Retina (tissue), 1 donor: ENCODE measurements around the gene ATP5F1D.
A peak's percentile ranks its signal among the peaks of the same experiment; 100 is the strongest.

Experiments
- DNase-seq: peaks from one replicate; pipeline ENCODE4 v3.0.0-alpha.2; 2016

The ATP5F1D gene

DNA sequence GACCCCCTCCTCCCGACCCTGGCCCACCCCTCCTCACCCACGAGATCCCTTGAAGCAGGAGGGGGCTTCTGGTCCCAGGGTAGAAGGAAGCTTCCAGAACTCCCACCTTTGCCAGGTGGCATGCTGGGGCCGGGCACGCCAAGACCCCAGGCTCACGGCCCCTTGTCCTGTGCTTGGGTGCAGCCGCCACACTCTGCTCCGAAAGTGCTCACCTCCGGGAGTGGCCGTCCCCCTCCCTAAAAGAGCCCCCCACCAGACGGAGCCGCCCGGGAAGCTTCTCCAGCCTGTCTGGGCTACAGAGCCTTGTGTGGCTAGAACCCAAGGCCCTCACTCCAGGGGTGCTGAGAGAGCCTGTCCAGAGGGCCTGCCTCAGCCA is 42.4 kb downstream of the ATP5F1D start:
- no peak for DNase-seq

DNA sequence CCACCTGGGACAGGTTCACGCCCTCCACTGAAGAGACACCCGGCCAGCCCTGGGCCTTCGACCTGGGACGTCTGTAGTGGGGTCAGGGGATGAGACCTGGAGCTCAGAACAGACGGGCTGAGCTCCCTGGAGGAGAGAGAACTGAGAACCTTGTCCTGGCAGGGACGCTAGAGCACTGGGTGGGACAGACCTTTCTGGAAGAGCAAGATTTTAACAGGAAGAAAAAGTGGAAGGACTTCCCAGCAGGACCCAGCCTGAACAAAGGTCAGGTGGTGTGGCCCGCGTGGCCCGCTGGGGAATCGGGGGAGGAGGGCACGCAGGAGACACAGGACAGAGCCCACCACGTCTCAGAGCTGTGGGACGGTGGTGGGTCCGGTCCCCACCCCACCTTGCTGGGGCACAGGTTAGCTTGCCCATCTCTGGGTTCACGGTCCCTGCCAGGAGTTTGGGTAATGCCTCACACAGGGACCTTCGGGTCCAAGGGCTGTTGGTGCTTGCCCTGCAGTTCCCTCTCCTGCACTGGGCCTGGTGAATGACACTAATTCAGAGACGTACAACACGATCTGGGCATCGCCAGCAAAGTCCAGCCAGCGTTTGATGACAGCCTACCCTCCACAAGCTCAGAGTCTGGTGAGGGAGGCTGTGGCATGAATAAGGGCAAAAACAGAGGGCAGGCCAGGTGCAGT is 42.9 kb downstream of the ATP5F1D start:
- no peak for DNase-seq

DNA sequence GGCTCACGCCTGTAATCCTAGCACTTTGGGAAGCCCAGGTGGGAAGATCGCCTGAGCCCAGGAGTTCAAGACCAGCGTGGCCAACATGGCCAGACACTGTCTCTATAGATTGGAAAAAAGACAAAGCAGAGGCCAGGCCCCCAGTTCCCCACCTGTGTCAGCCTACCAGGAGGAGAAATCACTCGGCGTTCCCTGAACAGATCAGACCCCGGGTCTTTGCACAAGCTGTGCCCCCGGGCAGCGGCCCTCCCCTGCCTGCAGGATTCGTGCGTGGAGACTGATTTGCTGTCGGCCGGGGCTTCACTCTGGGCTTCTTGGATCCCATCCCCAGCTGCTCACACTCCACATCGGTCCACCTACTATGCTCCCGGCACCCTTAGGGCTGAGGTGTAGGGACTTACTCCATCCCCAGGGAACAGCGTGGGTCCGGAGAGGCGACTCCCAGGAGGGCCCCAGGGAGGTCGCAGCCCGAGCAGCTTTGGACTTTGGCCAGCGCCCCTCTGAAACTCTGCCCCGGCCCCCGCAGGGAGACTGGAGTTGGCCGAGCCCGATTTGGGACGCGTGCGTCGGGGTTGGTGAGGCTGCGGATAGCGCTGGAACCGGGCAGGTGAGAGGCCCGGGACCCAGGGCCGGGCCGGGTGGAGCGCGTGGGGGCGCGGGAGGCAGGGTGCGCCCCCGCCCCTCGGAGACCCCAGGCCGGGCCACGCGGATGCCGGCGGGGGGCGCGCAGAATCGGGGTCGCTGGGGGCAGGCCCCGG is 43.6 kb downstream of the ATP5F1D start:
- DNase-seq, result peak; percentile 75

DNA sequence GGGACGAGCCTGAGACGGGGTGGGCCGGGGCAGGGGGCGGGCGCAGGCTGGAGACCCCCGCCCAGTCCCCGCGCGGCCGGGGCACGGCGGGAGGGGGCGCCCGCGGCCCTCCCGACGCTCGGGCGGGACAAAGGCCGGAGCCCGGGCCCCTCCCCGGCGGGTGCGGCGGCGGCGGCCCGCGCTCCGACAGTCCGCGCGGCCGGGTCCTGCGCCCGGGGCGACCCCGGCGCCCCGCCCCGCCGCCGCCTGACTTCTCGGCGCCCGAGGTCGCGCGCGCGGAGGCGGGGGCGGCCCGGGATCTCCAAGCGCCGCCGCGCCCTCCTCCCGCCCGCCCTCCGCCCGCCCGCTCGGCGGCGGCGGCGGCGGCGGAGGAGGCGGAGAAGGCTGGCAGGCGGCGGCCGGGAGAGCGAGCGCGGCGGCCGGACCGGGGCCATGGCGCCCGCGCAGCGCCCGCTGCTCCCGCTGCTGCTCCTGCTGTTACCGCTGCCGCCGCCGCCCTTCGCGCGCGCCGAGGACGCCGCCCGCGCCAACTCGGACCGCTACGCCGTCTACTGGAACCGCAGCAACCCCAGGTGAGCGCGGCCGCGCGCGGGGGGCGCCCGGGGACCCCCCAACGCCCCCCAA is 44.3 kb downstream of the ATP5F1D start, which contains the start of gene EFNA2:
EFNA2 (plus strand) TSS at position 137 of the 624 bp plus-strand sequence; CDS start at position 433, 296 bp downstream.
- no peak for DNase-seq

DNA sequence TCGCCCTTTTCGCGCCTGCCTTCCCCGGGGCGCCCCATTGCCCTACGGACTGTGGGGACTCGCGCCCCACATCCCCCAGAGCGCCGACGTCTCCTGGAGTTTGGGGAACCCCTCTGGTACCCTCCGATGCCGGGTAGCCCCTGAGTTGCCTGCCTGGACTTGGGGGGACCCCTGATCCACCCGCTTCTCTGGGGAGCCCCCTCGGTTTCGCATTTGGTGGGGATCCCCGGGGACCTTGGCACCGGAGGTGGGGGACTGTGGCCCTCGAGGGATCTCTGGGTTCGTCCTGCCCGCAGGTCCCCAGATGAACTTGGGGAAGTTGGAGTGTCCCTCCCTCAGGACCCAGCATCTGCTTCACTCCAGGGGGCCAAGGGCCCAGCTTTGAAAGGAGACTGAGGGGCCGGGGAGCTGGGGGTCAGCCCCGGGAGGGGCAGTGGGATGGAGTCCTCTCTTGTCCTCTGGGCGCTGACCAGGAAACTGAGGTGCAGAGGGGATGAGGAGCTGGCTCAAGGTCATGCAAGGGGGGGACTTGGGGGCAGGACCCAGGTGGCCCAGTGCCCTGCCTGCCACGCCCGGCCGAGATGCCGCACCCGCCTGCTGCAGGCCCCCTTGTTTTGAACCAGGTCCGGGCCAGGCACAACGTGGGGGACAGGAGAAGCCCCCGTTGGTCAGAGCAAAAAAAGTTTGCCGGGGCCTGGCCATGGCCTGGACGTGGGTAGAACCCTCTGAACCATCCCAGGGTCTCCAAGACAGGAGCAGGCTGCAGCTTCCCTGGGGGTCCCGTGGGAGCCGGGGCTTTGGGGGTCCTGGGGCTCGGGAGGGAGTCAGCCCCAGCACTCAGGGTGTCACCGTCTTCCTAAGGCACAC is 45.2 kb downstream of the ATP5F1D start:
- DNase-seq, result peak; percentile 54

DNA sequence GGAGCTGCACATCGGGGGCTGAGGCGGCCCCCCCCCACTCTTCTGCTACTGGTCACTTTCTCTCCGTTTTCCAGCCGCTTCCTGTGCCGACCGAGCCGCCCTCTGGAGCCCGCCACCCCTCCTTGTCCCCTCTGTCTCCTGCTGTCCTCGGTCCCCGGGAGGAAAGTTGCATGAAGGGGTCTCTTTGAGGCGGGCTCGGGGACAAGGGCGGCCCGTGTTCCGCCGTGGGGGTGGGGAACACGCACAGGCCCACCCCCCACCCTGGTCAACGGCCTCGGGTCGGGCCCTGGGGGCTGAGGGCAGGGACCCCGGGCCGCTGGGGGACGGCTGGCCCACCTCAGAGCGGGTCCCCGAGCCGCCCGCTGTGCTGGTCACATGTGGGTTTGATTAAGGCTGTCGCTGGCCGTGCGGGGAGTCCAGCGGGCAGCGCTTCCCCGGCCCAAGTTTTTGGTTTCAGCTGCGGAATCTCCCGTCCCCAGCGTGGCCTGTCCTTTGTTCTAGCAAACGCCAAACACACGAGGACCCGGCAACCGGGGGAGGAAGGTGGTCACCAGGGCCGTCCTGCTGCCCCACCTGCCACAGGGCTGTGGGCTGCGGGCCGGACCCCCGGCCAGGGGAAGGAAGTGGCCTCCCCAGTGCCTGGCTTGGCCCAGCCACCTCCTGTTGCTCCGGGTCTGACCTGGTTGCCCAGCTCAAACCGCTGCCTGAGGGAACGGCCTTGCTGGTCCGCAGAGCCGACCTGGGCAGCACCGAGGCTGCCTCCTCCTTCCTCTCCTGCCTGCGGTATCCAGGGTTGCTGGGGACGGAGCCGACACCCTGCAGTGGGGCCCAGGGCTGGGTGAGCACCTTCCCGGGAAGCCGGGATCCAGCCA is 46.0 kb downstream of the ATP5F1D start:
- peak; percentile 76 for DNase-seq

DNA sequence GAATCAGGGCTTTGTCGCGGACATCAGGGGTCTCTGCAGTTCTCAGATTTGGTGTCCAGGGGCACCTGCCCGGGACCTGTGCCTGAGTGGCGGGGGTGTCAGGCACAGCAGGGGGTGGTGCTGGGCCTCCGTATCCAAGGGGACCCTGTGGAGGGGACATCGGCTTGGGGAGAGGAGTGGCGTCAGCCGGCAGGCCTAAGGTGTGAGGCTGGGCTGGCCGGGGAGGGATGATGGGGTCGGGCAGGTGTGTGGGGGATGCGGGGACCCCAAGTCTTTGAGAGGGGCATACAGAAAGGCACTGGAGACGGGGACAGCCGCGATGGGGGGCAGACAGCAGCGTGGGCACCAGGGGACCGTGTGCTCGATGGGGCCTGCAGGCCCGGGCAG is 46.7 kb downstream of the ATP5F1D start:
- DNase-seq, result no peak

DNA sequence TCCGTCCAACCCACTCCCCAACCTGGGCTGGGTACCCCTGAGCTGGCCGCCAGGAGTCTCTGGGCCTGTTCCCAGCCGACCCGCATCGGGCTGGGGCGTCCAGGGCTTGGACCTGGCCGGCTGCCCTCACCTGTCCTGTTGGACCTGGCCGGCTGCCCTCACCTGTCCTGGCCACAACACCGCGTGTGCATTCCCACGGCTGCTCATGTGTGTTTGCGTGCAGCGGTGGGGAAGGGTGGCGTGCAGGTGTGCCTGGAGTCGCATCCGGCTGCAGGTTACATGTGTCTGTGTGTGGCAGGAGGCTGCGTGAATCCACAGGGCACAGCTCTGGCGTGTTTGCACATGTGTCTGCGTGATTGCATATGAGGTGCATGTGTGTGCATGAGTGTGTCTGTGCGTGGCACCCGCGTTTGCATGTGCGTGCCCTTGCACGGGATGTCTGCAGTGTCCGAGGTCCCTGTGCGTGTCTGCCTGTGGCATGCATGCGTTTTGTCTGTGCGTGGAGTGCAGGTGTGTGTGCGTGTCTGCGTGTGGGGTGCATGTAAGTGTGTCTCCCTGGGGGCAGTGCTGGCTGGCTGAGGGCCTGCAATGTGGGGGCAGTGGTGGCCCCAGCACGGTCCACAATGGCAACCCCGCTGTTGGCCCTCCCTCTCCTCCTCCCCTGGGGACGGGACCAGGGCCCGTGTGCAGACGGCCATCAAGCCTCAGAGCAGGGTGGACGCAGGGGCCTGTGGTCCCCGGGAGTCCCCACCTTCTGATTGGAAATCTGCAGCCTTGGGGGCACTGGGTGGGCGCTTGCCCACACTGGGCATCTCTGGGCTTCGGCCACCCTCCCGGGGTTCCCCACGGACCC is 47.5 kb downstream of the ATP5F1D start:
- DNase-seq, result no peak

DNA sequence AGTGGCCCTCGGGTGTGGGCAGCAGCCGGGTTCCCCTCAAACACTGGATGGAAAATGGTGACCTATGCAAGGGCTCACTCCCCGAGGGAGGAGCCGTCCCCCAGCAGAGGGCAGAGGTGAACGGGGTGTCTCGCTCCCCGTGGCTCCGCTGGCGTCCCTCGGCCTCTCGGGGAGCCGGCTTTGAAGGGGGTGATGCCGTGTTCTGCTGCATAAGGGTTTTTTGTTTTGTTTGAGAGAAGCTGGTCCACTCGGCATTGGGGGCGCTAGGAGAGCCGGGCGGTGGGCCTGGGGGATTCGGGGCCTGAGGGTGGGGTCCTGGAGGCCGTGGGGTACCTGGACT is 48.1 kb downstream of the ATP5F1D start:
- no peak for DNase-seq

DNA sequence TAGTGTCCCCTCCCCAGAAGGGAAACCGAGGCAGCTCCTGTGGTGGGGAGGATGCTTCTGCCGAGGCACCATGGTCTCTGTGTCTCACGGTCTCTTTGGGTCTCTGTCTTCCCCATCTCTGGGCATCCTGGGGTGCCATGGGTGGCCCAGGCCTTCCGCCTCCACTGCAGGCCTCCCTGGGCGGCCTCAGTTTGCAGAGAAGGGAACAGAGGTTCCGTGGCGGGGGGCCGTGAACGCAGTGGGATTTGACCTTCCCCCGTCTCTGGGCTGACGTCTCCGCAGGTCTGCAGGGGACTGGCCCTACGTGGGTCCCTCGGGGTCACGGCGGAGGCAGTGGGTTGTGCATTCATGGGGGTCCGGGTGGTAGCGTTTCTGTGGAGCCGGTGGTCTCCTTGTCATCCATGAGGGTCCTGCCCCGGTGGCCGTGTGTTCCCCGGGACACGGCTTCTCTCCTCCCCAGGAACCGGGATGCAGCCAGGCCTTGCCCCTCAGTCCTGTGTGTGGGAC is 48.7 kb downstream of the ATP5F1D start:
- no peak for DNase-seq

DNA sequence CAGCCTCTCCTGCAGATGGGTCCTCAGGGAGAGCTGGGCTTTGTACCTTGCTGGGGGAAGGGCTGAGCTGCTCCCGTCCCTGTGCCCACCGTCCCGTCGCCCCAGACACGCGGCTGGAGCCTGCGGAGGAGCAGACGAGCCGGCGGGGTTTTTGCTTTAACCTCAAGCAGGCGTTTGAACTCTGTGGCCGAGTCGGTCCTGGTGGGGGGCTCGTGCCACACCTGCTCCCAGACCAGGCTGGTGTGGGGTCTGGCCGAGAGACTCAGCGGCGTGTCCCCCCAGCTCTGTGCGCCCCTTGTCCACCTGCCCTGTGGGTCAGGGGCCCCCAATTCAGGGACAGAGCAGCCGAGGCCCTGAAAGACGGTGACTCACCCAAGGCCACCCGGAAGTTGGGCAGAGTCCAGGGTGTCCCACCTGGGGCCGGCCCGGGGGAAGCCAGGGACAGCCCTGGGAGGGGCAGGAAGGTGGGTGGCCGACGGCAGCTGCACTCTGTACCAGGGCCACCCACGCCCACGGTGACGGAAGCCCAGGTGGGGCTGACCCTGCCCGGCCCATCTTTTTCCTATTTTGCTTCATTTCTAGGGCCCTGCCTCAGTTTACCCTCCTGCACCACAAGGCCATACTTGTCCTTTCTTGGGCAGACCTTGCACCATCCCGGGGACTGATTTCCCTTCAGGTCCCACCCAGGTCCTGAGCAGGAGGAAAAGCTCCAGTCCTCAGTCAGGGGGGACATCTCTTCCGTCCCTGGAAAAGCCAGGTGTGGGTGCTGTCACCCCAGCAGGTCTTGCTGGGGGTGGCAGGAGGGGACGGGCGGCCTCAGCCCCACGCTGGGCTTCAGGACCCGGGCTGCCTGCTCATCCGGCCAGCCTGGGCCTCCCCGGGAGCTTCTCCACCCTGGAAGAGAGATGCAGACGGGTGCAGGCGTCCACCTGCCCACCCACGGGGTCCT is 49.4 kb downstream of the ATP5F1D start:
- no peak for DNase-seq

DNA sequence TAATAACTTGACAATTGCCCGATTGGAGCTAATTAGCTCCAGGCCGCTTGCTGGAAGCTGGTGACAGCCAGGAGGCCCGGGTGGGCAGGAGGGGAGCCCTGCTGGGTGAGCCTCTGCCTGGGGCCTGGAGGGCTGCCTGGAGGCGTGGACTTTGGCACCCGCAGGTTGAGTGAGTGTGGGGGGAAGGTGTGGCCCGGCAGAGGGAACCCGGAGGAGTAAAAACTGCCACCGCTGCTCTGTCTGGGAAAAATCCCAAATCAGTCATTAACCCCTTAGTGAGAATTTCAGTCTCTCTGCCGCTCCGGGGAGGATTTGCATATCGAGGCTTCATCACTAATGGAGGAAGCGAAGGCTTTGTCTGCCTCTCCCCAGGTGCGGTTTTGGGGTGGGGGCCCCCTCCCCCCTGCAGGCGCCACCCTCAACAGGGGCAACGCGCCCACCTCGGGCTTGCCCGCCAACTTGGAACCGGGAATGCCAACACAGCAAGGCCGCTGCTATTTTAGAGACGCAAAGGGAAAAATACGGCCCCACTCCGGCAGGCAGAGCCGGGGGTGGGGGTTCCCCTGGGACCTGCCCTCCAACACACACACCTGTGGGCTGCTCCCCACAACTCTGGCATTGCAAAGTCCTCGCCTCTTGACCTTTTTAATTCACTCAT is 50.3 kb downstream of the ATP5F1D start:
- DNase-seq, result no peak

DNA sequence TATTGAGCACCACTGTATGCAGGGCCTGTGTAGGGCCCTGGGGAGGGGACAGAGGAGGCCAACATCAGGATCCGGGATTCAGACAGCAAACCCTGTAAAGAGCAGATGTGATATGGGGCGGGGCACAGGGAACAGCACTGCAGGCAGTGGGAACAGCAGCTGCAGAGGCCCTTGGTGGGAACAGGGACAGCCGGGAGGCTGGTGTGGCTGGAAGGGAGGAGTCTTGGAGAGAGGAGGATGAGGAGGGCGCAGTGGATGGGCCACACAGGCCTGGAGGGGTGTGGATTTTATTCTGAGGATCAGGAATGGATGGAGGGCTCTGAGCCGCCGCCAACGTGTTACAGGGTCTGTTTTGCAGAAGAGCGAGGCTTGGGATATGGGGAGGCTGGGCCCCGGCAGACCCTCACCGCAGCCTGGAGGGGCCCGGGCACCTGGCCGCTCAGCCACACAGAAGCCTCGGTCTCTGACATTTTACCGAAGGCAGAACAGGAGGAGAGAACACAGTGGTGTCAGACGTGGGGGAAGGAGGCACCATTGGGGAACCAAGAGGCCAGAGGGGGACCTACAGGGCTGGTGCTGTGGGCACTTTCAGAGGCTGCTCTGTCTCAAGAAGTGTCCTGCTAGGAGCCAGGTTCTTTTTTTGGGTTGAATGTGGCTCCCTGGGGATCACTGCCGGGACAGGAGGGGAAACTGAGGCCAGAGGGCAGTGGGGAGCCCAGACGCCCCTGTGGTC is 51.0 kb downstream of the ATP5F1D start:
- DNase-seq, result no peak

DNA sequence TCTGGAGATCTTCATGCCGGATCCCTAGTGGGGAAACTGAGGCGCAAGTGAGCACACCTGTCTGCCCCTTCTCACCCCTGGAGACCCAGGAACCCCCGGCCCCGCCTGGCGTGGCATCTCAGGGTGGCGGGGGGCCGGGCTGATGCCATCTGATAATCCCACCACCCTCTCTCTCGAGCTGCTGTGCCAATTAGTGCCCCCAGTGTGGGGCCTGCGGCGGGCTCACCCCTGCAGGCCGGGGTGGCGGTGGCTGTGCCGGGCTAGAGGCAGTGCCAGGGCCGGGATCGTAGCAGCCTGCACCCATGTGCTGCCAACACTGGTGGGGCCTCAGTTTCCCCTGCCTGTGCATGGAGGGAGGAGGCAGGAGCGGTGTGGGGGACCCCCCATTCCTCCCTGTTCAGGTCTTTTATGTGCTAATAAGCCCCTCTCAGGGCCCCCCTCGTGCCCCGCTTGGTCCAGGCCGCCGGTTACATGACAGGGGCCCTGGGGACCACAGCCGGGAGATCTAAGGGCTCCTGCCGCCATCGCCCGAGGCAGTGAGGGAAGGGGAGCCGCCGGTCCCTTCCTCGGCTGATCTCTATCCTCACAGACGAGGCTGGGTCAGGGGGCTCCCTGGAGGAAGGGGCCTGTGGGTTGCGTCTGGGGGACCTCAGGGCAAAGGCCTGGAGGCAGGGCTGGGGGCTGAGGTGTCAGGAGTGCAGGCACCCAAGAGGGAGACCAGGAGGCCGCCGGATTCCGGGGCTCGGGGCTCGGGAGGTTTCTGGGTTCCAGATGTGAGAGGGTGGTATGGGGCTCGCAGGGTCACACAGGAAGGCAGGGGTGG is 52.4 kb downstream of the ATP5F1D start:
- DNase-seq, result no peak
